Fibroblast of villous mesenchyme (primary cell): ENCODE data around the gene UNCX. TPM values are rescaled to one million over a fixed set of nuclear protein-coding genes. Genes with fewer than 3 reads are reported as not detected.

Experiments used
- DNase-seq: peaks from one replicate; pipeline ENCODE4 v3.0.0-alpha.2; 2010; ENCODE audit warnings: low read depth
- H3K4me3 ChIP-seq: 2 replicates; pipeline ENCODE4 v1.5.1; 2011; ENCODE audit warnings: low read depth, mild to moderate bottlenecking, low read length
- total RNA-seq: library from RNA; depleted of rRNA; stranded (reverse); fragments of >200 nt; gene quantifications from 2 replicates; pipeline ENCODE4 v1.2.3, GENCODE V29; 2012
- TF ChIP-seq, protein P1 (sequence below): IDR thresholded peaks from 2 replicates; pipeline ENCODE4 v1.5.1; 2012; ENCODE audit warnings: low read depth, mild to moderate bottlenecking, low read length; ENCODE audit not compliant: insufficient read depth

Gene UNCX
- total RNA-seq, 1 donor: not detected

- TF ChIP-seq, protein P1, sequence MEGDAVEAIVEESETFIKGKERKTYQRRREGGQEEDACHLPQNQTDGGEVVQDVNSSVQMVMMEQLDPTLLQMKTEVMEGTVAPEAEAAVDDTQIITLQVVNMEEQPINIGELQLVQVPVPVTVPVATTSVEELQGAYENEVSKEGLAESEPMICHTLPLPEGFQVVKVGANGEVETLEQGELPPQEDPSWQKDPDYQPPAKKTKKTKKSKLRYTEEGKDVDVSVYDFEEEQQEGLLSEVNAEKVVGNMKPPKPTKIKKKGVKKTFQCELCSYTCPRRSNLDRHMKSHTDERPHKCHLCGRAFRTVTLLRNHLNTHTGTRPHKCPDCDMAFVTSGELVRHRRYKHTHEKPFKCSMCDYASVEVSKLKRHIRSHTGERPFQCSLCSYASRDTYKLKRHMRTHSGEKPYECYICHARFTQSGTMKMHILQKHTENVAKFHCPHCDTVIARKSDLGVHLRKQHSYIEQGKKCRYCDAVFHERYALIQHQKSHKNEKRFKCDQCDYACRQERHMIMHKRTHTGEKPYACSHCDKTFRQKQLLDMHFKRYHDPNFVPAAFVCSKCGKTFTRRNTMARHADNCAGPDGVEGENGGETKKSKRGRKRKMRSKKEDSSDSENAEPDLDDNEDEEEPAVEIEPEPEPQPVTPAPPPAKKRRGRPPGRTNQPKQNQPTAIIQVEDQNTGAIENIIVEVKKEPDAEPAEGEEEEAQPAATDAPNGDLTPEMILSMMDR: no peak
Observed at GRCh38 chr7:1234881-1235500, 2.3 kb downstream of the UNCX start.

DNA sequence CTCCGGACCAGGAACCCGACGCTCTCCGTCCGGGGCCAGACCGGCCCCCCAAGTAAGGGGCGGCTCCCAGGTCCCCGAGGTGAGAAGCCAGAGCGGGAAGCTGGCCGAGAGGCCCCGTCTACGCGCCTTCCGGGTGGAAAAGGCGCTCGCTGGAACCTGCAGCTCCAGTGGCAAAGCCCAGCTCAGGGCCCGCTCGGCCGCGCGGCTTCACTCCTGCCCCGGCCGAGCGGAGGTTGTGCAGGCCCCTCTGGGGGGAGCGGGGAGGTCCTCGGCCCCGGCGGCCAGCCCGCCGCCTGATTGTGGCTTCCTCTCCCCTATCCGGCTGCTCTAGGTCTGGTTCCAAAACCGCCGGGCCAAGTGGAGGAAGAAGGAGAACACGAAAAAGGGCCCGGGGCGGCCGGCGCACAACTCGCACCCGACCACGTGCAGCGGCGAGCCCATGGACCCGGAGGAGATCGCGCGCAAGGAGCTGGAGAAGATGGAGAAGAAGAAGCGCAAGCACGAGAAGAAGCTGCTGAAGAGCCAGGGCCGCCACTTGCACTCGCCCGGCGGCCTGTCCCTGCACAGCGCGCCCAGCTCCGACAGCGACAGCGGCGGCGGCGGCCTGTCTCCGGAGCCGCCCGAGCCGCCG, 2.9 kb downstream of the UNCX start:
- H3K4me3 ChIP-seq: no peak overlapping the region
- TF ChIP-seq, protein P1: no peak
- DNase-seq: no peak

More at GRCh38 chr7:1234881-1235500, 2.3 kb downstream of the UNCX start:
- DNase-seq: no peak
- no peak overlapping the region for H3K4me3 ChIP-seq

GRCh38 chr7:1236132-1236661, 3.5 kb downstream of the UNCX start:
- TF ChIP-seq, protein P1: no peak
- H3K4me3 ChIP-seq: no peak overlapping the region
- no peak for DNase-seq

- TF ChIP-seq, protein P1: no peak
- DNase-seq: no peak
- H3K4me3 ChIP-seq: no peak overlapping the region
Observed at GRCh38 chr7:1236831-1237701, 4.4 kb downstream of the UNCX start.

GRCh38 chr7:1237704-1238255, 5.1 kb downstream of the UNCX start:
- no peak for DNase-seq
- no peak overlapping the region for H3K4me3 ChIP-seq
- TF ChIP-seq, protein P1: no peak

DNA sequence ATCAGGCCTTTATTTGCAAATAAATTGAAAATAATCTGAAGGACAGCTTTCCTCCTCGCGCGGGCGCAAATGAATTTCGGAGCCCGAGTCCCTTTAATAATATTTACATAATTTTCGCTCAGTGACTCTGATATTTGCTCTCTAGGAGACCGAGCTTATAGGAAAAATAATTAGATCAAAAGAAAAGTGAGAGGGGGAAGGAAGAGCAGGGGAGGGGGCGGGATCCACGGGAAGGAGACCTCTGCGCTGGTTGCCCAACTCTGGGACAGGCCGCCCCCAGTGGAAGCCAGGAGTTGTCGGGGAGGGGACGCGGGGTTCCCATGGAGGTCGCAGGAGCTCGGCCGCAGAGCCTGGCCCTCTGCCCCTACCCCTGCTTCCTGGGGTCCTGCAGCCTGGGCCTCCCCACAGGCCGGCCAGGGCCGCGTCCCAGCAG, 5.8 kb downstream of the UNCX start:
- no peak overlapping the region for H3K4me3 ChIP-seq
- TF ChIP-seq, protein P1: no peak
- DNase-seq: no peak
